ENCODE data around the gene TSHZ2.
"Not testable (repeated sequence)": the region's sequence is repeated elsewhere in the genome, so short reads cannot be mapped to it uniquely, and the experiment has no call there.

The TSHZ2 gene

GRCh38 chr20:53532654-53533312 lies 560.6 kb downstream of the TSHZ2 start:
- DNase-seq: not testable (repeated sequence)

- no peak for DNase-seq
Measured at GRCh38 chr20:53533500-53533899, 561.3 kb downstream of the TSHZ2 start.

GRCh38 chr20:53534037-53534436 lies 561.9 kb downstream of the TSHZ2 start:
- no peak for DNase-seq

GRCh38 chr20:53535878-53536277 lies 563.7 kb downstream of the TSHZ2 start:
- DNase-seq: no peak

GRCh38 chr20:53536382-53536781 lies 564.2 kb downstream of the TSHZ2 start:
- DNase-seq: not testable (repeated sequence)

- DNase-seq: no peak
Measured at GRCh38 chr20:53539516-53539915, 567.4 kb downstream of the TSHZ2 start.
